ENCODE measurements around the gene CGREF1.

Gene CGREF1

GRCh38 chr2:27073782-27074181, 45.1 kb downstream of the CGREF1 start:
- Histone ChIP-seq H3K4me3 (ENCODE audit: low read depth, low read length) (no peak overlapping the region), H3K9me3 (ENCODE audit: control insufficient read depth, insufficient read depth, low read depth, low read length) (no peaks in the 10 kb centered on the region), H3K27ac (ENCODE audit: extremely low read depth, low read depth, low read length) (no peak overlapping the region), H3K4me1 (ENCODE audit: control insufficient read depth, insufficient read depth, low read length) (peaks cover 14% of the 10 kb centered on the region), H3K36me3 (ENCODE audit: control insufficient read depth in 2 of 2, insufficient read depth in 1 of 2, low read length in 2 of 2) (peaks cover 0 to 19% of the 10 kb centered on the region in 2 experiments; a peak in 1 of 3 replicates)
- TF ChIP-seq SP3 (tag by site-specific recombination; IDR thresholded peaks at IDR 0.05) (no peak), ZNF473 (tag by site-specific recombination; IDR thresholded peaks at IDR 0.05) (no peak), ZSCAN30 (tag by site-specific recombination; IDR thresholded peaks at IDR 0.05) (no peak), HIC1 (tag by site-specific recombination; IDR thresholded peaks at IDR 0.05) (no peak), ZNF777 (tag by site-specific recombination; IDR thresholded peaks at IDR 0.05; ENCODE audit: borderline replicate concordance) (no peak), ZBTB7A (tag by site-specific recombination; IDR thresholded peaks at IDR 0.05; ENCODE audit: low read depth) (no peak), WT1 (tag by site-specific recombination; IDR thresholded peaks at IDR 0.05) (no peak), ZNF664 (tag by site-specific recombination; IDR thresholded peaks at IDR 0.05) (no peak), ZBTB21 (tag by site-specific recombination; IDR thresholded peaks at IDR 0.05) (no peak), ZNF146 (tag by site-specific recombination; IDR thresholded peaks at IDR 0.05) (no peak), SCRT1 (tag by site-specific recombination; IDR thresholded peaks at IDR 0.05; ENCODE audit: borderline replicate concordance) (no peak), GLI4 (tag by site-specific recombination; IDR thresholded peaks at IDR 0.05) (no peak), ZNF561 (tag by site-specific recombination; IDR thresholded peaks at IDR 0.05; ENCODE audit: borderline replicate concordance) (no peak), ZNF423 (tag by site-specific recombination; IDR thresholded peaks at IDR 0.05) (no peak)
- TF ChIP-seq, protein P1, sequence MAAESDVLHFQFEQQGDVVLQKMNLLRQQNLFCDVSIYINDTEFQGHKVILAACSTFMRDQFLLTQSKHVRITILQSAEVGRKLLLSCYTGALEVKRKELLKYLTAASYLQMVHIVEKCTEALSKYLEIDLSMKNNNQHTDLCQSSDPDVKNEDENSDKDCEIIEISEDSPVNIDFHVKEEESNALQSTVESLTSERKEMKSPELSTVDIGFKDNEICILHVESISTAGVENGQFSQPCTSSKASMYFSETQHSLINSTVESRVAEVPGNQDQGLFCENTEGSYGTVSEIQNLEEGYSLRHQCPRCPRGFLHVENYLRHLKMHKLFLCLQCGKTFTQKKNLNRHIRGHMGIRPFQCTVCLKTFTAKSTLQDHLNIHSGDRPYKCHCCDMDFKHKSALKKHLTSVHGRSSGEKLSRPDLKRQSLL (tag by site-specific recombination; IDR thresholded peaks at IDR 0.05) = no peak
- ChIA-PET CTCF (interaction anchor here (0.6 to 1.3 kb wide), 4 partner anchors 18 to 131 kb away, joined by 3 read pairs; no protein-coding TSS in a partner anchor), POLR2A (interaction anchor here (0.6 to 3.6 kb wide), 3 partner anchors 9 to 53 kb away, joined by 3 to 61 read pairs (median 45); partner anchors contain the start of gene AGBL5)

DNA sequence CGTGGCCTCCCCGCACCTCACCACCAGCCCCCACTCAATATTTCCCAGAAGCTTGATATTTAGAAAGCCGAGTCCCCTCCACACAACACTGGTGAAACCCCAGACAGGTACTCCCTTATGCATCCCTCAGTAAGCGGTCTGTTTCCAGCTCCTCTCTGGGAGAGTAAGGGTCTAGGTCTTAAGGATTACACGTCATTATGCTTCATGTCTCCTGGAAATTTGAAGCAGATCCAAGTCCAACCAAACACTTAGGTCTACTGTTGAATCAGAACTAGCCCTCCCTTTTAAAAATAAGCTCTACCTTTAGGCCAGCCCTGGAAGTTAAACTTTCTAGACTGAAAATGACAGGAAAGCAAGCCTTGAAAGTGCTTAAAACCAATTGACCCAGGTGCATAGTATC, 46.0 kb downstream of the CGREF1 start:
- ChIA-PET POLR2A (interaction anchor here (0.6 to 3.6 kb wide), 3 partner anchors 9 to 136 kb away, joined by 3 to 61 read pairs (median 45); partner anchors contain the start of gene AGBL5), CTCF (interaction anchor here (0.9 to 1.3 kb wide), 6 partner anchors 8 to 176 kb away, joined by 3 to 8 read pairs (median 3); no protein-coding TSS in a partner anchor)
- Histone ChIP-seq H3K36me3 (ENCODE audit: control insufficient read depth in 2 of 2, insufficient read depth in 1 of 2, low read length in 2 of 2) (peaks cover 0 to 27% of the 10 kb centered on the region in 2 experiments; a peak in 1 of 3 replicates), H3K27ac (ENCODE audit: extremely low read depth, low read depth, low read length) (no peak overlapping the region), H3K4me3 (ENCODE audit: low read depth, low read length) (no peak overlapping the region), H3K4me1 (ENCODE audit: control insufficient read depth, insufficient read depth, low read length) (peaks cover 14% of the 10 kb centered on the region), H3K9me3 (ENCODE audit: control insufficient read depth, insufficient read depth, low read depth, low read length) (no peaks in the 10 kb centered on the region)
- TF ChIP-seq ZNF830 (tag by site-specific recombination; IDR thresholded peaks at IDR 0.05; ENCODE audit: low read depth) = no peak
- no peak for TF ChIP-seq ZBTB17 (tag by site-specific recombination; IDR thresholded peaks at IDR 0.05)
- no peak for TF ChIP-seq ZNF571 (tag by site-specific recombination; IDR thresholded peaks at IDR 0.05)
- no peak for TF ChIP-seq ZBTB20 (tag by site-specific recombination; IDR thresholded peaks at IDR 0.05)
- no peak for TF ChIP-seq ZBTB1 (tag by site-specific recombination; IDR thresholded peaks at IDR 0.05)
- TF ChIP-seq ZNF785 (tag by site-specific recombination; IDR thresholded peaks at IDR 0.05) = no peak
- no peak for TF ChIP-seq ZNF629 (tag by site-specific recombination; IDR thresholded peaks at IDR 0.05)
- no peak for TF ChIP-seq ZNF514 (tag by site-specific recombination; IDR thresholded peaks at IDR 0.05)
- TF ChIP-seq ZNF202 (tag by site-specific recombination; IDR thresholded peaks at IDR 0.05; ENCODE audit: borderline replicate concordance) = no peak
- TF ChIP-seq ZNF391 (tag by site-specific recombination; IDR thresholded peaks at IDR 0.05; ENCODE audit: borderline replicate concordance, low read depth) = no peak
- TF ChIP-seq ZEB2 (tag by site-specific recombination; IDR thresholded peaks at IDR 0.05) = no peak

All from HEK293 (cell line).